GM12878 (cell line): ENCODE data around the gene MC3R.

Source experiments
- CTCF ChIP-seq, 3 experiments: IDR thresholded peaks in 2 of 3; conservative IDR thresholded peaks in 1 of 3; 2 replicates each; pipeline ENCODE4 v1.5.1; 2011; ENCODE audit warnings: low read depth in 3 of 3, low read length in 3 of 3, mild to moderate bottlenecking in 3 of 3, control low read depth in 2 of 3, moderate library complexity in 2 of 3, inconsistent platforms in 1 of 3, mixed read lengths in 1 of 3; ENCODE audit not compliant: control insufficient read depth in 2 of 3, insufficient read depth in 1 of 3; ENCODE audit errors: extremely low read depth in 1 of 3
- EZH2 ChIP-seq: IDR thresholded peaks from 2 replicates; pipeline ENCODE4 v1.6.1; 2012; ENCODE audit warnings: low read depth, mild to moderate bottlenecking, control low read depth, inconsistent platforms, low read length, borderline replicate concordance; ENCODE audit not compliant: control insufficient read depth
- MAX ChIP-seq: IDR thresholded peaks from 2 replicates; pipeline ENCODE4 v1.6.1; 2012; ENCODE audit warnings: low read depth, low read length, improper control_type of control experiment
- POLR2A ChIP-seq: IDR thresholded peaks from 2 replicates; pipeline ENCODE4 v1.6.1; 2011; ENCODE audit warnings: low read depth, mild to moderate bottlenecking, low read length
- RBBP5 ChIP-seq: fragments of 200-600 bp; sonication (generic); conservative IDR thresholded peaks from 2 replicates; pipeline ENCODE4 v1.6.1; 2016
- SUZ12 ChIP-seq: fragments of 200-600 bp; sonication (generic); IDR thresholded peaks from one replicate; pipeline ENCODE4 v1.6.1; 2018; ENCODE audit warnings: antibody characterized with exemption, mild to moderate bottlenecking; ENCODE audit not compliant: unreplicated experiment
- USF2 ChIP-seq: IDR thresholded peaks from 2 replicates; pipeline ENCODE4 v1.6.1; 2011; ENCODE audit warnings: low read depth, low read length, improper control_type of control experiment, borderline replicate concordance
- YY1 ChIP-seq: IDR thresholded peaks from 2 replicates; pipeline ENCODE4 v1.6.1; 2011; ENCODE audit warnings: low read depth, mild to moderate bottlenecking, low read length
- ZBTB33 ChIP-seq: fragments of 450-650 bp; IDR thresholded peaks from 2 replicates; pipeline ENCODE4 v1.6.1; 2017; ENCODE audit warnings: mild to moderate bottlenecking
- ZNF274 ChIP-seq: IDR thresholded peaks from one replicate; pipeline ENCODE4 v1.8.0; 2011; ENCODE audit not compliant: insufficient read length, insufficient read depth
- TF ChIP-seq, protein P1 (sequence below): fragments of 450-650 bp; IDR thresholded peaks from 2 replicates; pipeline ENCODE4 v1.6.1; 2016; ENCODE audit warnings: mild to moderate bottlenecking

GRCh38 chr20:56207656-56208055 is 40.9 kb upstream of the MC3R start:
- TF ChIP-seq ZNF274, result no peak
- no peak for TF ChIP-seq POLR2A
- TF ChIP-seq RBBP5, result no peak
- TF ChIP-seq, protein P1, sequence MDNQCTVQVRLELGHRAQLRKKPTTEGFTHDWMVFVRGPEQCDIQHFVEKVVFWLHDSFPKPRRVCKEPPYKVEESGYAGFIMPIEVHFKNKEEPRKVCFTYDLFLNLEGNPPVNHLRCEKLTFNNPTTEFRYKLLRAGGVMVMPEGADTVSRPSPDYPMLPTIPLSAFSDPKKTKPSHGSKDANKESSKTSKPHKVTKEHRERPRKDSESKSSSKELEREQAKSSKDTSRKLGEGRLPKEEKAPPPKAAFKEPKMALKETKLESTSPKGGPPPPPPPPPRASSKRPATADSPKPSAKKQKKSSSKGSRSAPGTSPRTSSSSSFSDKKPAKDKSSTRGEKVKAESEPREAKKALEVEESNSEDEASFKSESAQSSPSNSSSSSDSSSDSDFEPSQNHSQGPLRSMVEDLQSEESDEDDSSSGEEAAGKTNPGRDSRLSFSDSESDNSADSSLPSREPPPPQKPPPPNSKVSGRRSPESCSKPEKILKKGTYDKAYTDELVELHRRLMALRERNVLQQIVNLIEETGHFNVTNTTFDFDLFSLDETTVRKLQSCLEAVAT, result no peak
- no peak for TF ChIP-seq EZH2
- no peak for TF ChIP-seq CTCF (IDR thresholded peaks at IDR 0.05 in 2 of 3, conservative IDR thresholded peaks at IDR 0.05 in 1 of 3; ENCODE audit: control insufficient read depth in 2 of 3, extremely low read depth in 1 of 3, insufficient read depth in 1 of 3, low read depth in 3 of 3, low read length in 3 of 3)
- TF ChIP-seq USF2, result no peak
- TF ChIP-seq MAX, result no peak
- no peak for TF ChIP-seq YY1
- TF ChIP-seq ZBTB33, result no peak
- no peak for TF ChIP-seq SUZ12
